NCI-H2227 treated with DMSO at 0.1 percent for 48 hours (cell line): ENCODE data around the gene UBL4B.

Source experiments
- DNase-seq: peaks from one replicate; lab custom pipeline; 2025; lab: John Stamatoyannopoulos, UW

The UBL4B gene

DNA sequence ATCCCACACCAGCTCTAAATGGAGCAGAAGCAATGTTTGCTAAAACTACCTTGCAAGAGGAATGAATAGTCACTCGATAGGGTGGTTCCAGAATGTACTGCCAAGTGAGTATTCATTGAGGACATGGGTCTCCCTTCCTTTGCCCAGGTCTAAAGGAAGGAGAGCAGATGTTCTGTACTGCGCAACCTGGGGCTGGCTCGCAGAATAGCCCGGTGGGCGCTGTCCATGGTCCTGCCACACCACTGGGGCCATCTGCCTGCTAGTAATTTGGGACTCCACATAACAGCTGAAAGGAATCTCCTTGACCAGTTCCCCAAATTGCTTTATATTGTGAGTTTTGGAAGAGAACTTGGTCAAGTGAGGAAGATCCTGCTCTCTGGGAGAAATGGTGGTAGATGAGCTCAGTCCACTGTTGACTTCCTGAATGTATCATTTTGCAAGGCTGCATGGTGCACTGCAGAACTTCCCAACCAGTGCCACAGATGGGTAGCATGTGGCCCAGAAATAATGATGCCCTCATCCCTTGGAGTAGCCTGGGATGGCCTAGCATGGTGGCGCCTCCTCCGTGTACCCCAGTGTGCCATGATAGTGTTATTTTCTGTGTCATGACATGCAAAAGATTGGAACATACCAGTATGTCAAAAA, 43.8 kb downstream of the UBL4B start:
- DNase-seq = no peak

DNA sequence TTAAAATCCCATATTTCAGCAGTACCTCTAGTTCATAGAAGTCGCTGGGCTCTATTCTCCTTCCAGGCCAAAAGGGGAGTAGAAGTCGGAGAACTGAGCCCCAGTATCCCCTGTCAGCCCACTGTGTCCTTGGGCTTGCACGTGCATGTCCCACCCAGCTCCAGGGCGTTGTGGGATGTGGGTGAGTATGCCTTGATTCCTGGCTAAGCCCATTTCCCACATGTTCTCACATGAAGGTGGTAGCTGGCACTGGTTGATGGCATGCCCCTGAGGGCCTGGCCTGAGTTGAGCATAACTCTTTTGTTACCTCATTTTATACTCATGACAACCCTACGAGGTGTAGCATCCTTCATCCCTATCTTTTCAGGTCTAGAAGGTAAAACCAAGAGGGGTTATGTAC, 46.0 kb downstream of the UBL4B start:
- DNase-seq = no peak

DNA sequence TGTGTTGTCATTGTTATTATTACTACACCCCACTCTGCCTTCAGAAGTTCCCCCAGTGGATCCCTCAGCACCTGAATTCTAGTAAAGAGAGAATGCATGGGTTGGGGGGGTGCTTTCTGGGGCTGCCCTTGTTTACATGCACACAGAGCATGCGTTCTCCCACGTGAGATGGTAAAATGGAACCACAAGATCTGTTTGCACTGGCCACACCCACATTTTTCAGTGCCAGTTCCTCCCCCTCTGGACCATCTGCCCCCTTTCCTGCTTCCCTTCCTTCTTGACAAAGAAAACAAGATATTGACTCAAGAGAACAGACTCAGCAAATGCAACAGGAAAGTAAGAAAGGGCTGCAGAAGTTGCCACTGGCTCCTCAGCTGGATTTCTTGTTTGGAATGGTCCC, 46.9 kb downstream of the UBL4B start:
- DNase-seq = no peak

DNA sequence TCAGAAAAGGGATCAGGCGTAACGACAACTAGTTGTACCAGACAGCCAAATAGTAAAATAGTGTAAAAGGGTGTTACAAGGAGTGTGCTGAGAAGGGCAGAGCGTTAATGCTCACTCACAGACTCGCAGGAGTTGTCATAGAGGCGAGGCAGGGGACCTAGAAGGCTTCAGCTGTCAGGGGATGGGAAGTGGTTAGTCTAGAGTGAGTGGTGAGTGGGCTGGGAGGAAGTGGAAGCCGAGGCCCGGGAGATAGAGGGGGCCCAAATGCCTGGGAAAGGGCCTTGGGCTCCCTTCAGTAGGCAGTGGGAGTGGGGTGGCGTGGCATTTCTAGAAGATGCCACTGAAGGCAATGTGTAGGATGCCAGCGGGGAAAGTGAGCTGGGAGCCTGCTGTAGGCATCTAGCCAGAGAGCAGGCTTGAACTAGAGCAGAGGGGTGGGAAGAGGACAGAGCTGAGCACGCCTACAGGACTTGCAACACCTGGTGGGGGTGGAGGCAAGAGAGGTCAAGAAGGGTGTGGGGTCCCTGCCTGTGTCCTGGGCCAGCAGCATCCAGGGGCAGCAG, 48.4 kb downstream of the UBL4B start:
- DNase-seq = no peak

DNA sequence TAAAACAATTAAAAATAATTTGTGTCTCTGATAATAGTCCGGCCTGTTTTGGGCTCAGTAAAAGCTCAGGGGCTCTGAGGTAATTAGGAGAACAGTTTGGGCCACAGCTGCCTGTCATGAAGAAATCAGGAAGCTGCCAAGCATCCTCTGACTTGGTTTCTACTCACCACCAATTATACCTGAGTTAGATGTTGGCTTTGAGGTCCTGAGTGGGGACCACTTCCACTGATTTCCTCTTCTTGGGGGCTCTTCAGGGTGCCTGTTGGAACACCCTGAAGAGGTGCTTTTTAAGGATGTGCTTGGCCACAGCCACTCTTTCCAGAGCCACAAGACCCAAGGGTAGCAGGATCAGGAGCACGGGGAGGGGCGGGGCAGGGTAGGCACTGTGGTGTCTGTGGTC, 48.9 kb downstream of the UBL4B start:
- no peak for DNase-seq

DNA sequence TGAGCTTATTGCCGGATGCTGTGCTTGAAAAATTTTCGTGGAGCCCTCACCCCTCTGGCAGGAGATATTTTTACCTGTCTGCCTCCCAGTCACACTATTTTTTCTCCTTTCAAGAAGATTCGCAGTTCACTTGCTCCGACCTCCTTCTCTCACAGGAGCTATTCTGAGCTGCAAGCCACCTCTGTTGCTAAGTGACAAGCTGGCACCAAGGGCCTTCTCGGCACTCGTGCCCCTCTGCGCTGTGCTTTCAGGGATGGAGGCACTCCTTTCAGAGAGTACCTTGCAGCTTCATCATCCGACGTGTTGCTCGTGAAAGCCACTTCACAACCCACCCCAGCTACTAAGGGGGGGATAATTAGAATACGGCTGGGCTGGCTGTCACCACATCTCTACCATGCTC, 49.6 kb downstream of the UBL4B start:
- no peak for DNase-seq
